Mesenchymal stem cell (in vitro differentiated cells and primary cell): ENCODE results near the gene SDK2.

Experiments
- DNase-seq: peaks from one replicate; pipeline ENCODE4 v3.0.0-alpha.2; 2013
- H2AFZ ChIP-seq: one replicate; pipeline ENCODE4 v1.6.1; 2013; ENCODE audit warnings: low read depth, mild to moderate bottlenecking, control low read depth, inconsistent platforms, low read length, moderate library complexity
- H2AK5ac ChIP-seq: 2 replicates; pipeline ENCODE4 v1.6.1; 2013; ENCODE audit warnings: low read length, moderate library complexity, mild to moderate bottlenecking, inconsistent platforms; ENCODE audit not compliant: severe bottlenecking
- H2BK120ac ChIP-seq: one replicate; pipeline ENCODE4 v1.6.1; 2013; ENCODE audit warnings: low read depth, mild to moderate bottlenecking, inconsistent platforms, low read length, moderate library complexity
- H2BK12ac ChIP-seq, 2 experiments: one replicate each; pipeline ENCODE4 v1.6.1; 2013; ENCODE audit warnings: inconsistent platforms in 2 of 2, low read length in 2 of 2, mild to moderate bottlenecking in 2 of 2, moderate library complexity in 2 of 2, control low read depth in 1 of 2
- H2BK15ac ChIP-seq: one replicate; pipeline ENCODE4 v1.6.1; 2013; ENCODE audit warnings: mild to moderate bottlenecking, low read depth, inconsistent platforms; ENCODE audit not compliant: poor library complexity, severe bottlenecking
- H2BK5ac ChIP-seq: 2 replicates; pipeline ENCODE4 v1.6.1; 2013; ENCODE audit warnings: low read depth, mild to moderate bottlenecking, low read length, control low read depth, inconsistent platforms; ENCODE audit not compliant: poor library complexity, severe bottlenecking
- H3K14ac ChIP-seq, 2 experiments: one replicate each; pipeline ENCODE4 v1.6.1; 2013; ENCODE audit warnings: inconsistent platforms in 2 of 2, low read length in 2 of 2, control low read depth in 1 of 2, mild to moderate bottlenecking in 1 of 2, moderate library complexity in 1 of 2
- H3K18ac ChIP-seq, 2 experiments: one replicate each; pipeline ENCODE4 v1.6.1; 2013; ENCODE audit warnings: inconsistent platforms in 2 of 2, low read length in 2 of 2, control low read depth in 1 of 2, low read depth in 1 of 2, mild to moderate bottlenecking in 1 of 2
- H3K23ac ChIP-seq, 2 experiments: one replicate each; pipeline ENCODE4 v1.6.1; 2013; ENCODE audit warnings: inconsistent platforms in 2 of 2, low read length in 2 of 2, mild to moderate bottlenecking in 2 of 2, moderate library complexity in 2 of 2, control low read depth in 1 of 2
- H3K27ac ChIP-seq: 2 replicates; pipeline ENCODE4 v1.5.1; 2013; ENCODE audit warnings: mild to moderate bottlenecking, moderate library complexity, low read length, control low read depth, inconsistent platforms; ENCODE audit not compliant: poor library complexity, severe bottlenecking
- H3K27me3 ChIP-seq, 2 experiments: 2 replicates each; pipeline versions ENCODE4 v1.6.1 to v1.7.0; 2013; ENCODE audit warnings: low read length in 2 of 2, mild to moderate bottlenecking in 2 of 2, moderate library complexity in 2 of 2, control low read depth in 1 of 2, inconsistent platforms in 1 of 2; ENCODE audit not compliant: control insufficient read depth in 1 of 2, insufficient read depth in 1 of 2
- H3K36me3 ChIP-seq, 2 experiments: 2 replicates each; pipeline versions ENCODE4 v1.6.1 to v1.7.0; 2013; ENCODE audit warnings: low read length in 2 of 2, control low read depth in 1 of 2, inconsistent platforms in 1 of 2, low read depth in 1 of 2, mild to moderate bottlenecking in 1 of 2; ENCODE audit not compliant: insufficient read depth in 2 of 2, control insufficient read depth in 1 of 2
- H3K4ac ChIP-seq, 2 experiments: one replicate each; pipeline ENCODE4 v1.6.1; 2013; ENCODE audit warnings: inconsistent platforms in 2 of 2, low read length in 2 of 2, mild to moderate bottlenecking in 2 of 2, moderate library complexity in 2 of 2, control low read depth in 1 of 2, low read depth in 1 of 2
- H3K4me1 ChIP-seq: 2 replicates; pipeline ENCODE4 v1.6.1; 2013; ENCODE audit warnings: low read depth, low read length, control low read depth; ENCODE audit not compliant: control insufficient read depth, insufficient read depth
- H3K4me2 ChIP-seq: 2 replicates; pipeline ENCODE4 v1.6.1; 2013; ENCODE audit warnings: low read length, mild to moderate bottlenecking, inconsistent platforms; ENCODE audit not compliant: poor library complexity, severe bottlenecking
- H3K4me3 ChIP-seq, 2 experiments: 2 replicates each; pipeline versions ENCODE4 v1.5.1 to v1.7.0; 2013; ENCODE audit warnings: low read length in 2 of 2, mild to moderate bottlenecking in 2 of 2, control low read depth in 1 of 2, low read depth in 1 of 2; ENCODE audit not compliant: insufficient read depth in 1 of 2
- H3K79me1 ChIP-seq: replicated peaks from 2 replicates; pipeline ENCODE4 v1.6.1; 2013; ENCODE audit warnings: mild to moderate bottlenecking, control low read depth, low read length, inconsistent platforms; ENCODE audit not compliant: poor library complexity, severe bottlenecking
- H3K9ac ChIP-seq: 2 replicates; pipeline ENCODE4 v1.7.0; 2013; ENCODE audit warnings: mild to moderate bottlenecking, low read length, moderate library complexity
- H3K9me3 ChIP-seq: 2 replicates; pipeline ENCODE4 v1.7.0; 2013; ENCODE audit warnings: mild to moderate bottlenecking, low read length; ENCODE audit not compliant: control insufficient read depth
- H4K8ac ChIP-seq: one replicate; pipeline ENCODE4 v1.6.1; 2013; ENCODE audit warnings: inconsistent platforms, mild to moderate bottlenecking, low read length, moderate library complexity
- H4K91ac ChIP-seq: one replicate; pipeline ENCODE4 v1.6.1; 2013; ENCODE audit warnings: mild to moderate bottlenecking, low read length, inconsistent platforms
- WGBS: methylation state at CpG from one replicate; pipeline ENCODE4 v1.1.7; 2013; ENCODE audit warnings: mixed read lengths; 5-methylcytosine and 5-hydroxymethylcytosine counted together

The SDK2 gene

GRCh38 chr17:73343739-73344454, 300.3 kb downstream of the SDK2 start:
- Histone ChIP-seq H3K14ac (peak overlapping the region in 1 of 2 experiments; percentile 38), H2BK12ac (peak overlapping the region; percentile 75 to 97), H3K79me1 (no peaks in the 10 kb centered on the region), H3K4me2 (no peak overlapping the region), H3K4me1 (peaks cover 39% of the 10 kb centered on the region), H3K27me3 (no peaks in the 10 kb centered on the region), H2BK120ac (peak overlapping the region; percentile 90), H2AFZ (peak overlapping the region; percentile 18), H2BK5ac (no peak overlapping the region), H4K8ac (peak overlapping the region; percentile 67), H3K9me3 (no peaks in the 10 kb centered on the region), H2AK5ac (peak overlapping the region; percentile 81), H4K91ac (peak overlapping the region; percentile 96), H3K4me3 (peak overlapping the region in 1 of 2 experiments; percentile 57), H2BK15ac (peak overlapping the region; percentile 75), H3K23ac (peak overlapping the region in 1 of 2 experiments; percentile 54), H3K18ac (peak overlapping the region; percentile 85 to 86), H3K36me3 (no peaks in the 10 kb centered on the region), H3K4ac (peak overlapping the region; percentile 66 to 85), H3K27ac (peak overlapping the region; percentile 94), H3K9ac (peak overlapping the region; percentile 78)
- DNase-seq, result no peak
- 23% methylated on average over 11 of the region's 11 CpGs for WGBS

- Histone ChIP-seq H3K4ac (peak overlapping the region; percentile 85 to 95), H3K9me3 (no peaks in the 10 kb centered on the region), H3K4me3 (peak overlapping the region in 1 of 2 experiments; percentile 57), H3K4me1 (peaks cover 43% of the 10 kb centered on the region), H2BK15ac (peak overlapping the region; percentile 15), H3K23ac (no peak overlapping the region), H2AFZ (peak overlapping the region; percentile 46), H3K27me3 (no peaks in the 10 kb centered on the region), H4K91ac (peak overlapping the region; percentile 96), H2BK12ac (peak overlapping the region; percentile 14 to 75), H3K79me1 (no peaks in the 10 kb centered on the region), H3K36me3 (no peaks in the 10 kb centered on the region), H2BK120ac (peak overlapping the region; percentile 90), H3K18ac (peak overlapping the region; percentile 85 to 86), H2BK5ac (peak overlapping the region; percentile 88), H4K8ac (peak overlapping the region; percentile 67), H2AK5ac (peak overlapping the region; percentile 81), H3K9ac (peak overlapping the region; percentile 78), H3K27ac (peak overlapping the region; percentile 94), H3K14ac (peak overlapping the region in 1 of 2 experiments; percentile 31), H3K4me2 (peak overlapping the region; percentile 39)
- DNase-seq, result peak; percentile 85
- 5% methylated on average over 17 of the region's 17 CpGs for WGBS
Observed at GRCh38 chr17:73343168-73343634, 301.0 kb downstream of the SDK2 start.

- peak overlapping the region; percentile 31 for H3K4me2 ChIP-seq
- WGBS, result 19% methylated on average over 4 of the region's 7 CpGs
Observed at GRCh38 chr17:73342541-73343167, 301.6 kb downstream of the SDK2 start.

GRCh38 chr17:73342050-73342522, 302.2 kb downstream of the SDK2 start:
- peak overlapping the region; percentile 55 for H3K9ac ChIP-seq
- H3K36me3 ChIP-seq, result no peaks in the 10 kb centered on the region
- no peak overlapping the region for H3K23ac ChIP-seq
- H3K79me1 ChIP-seq, result no peaks in the 10 kb centered on the region
- no peak overlapping the region for H2AFZ ChIP-seq
- H2BK15ac ChIP-seq, result peak overlapping the region; percentile 98
- peak overlapping the region; percentile 67 for H2BK5ac ChIP-seq
- no peak overlapping the region for H3K4me2 ChIP-seq
- peak overlapping the region; percentile 94 for H3K27ac ChIP-seq
- no peaks in the 10 kb centered on the region for H3K9me3 ChIP-seq
- peak overlapping the region; percentile 90 for H4K8ac ChIP-seq
- H3K14ac ChIP-seq, result no peak overlapping the region
- 41% methylated on average over 12 of the region's 12 CpGs for WGBS
- H2BK12ac ChIP-seq, result peak overlapping the region; percentile 93 to 99
- no peaks in the 10 kb centered on the region for H3K27me3 ChIP-seq
- peak; percentile 85 for DNase-seq
- H3K18ac ChIP-seq, result peak overlapping the region; percentile 87 to 93
- H3K4me3 ChIP-seq, result no peak overlapping the region
- H2BK120ac ChIP-seq, result peak overlapping the region; percentile 64
- peak overlapping the region; percentile 89 for H4K91ac ChIP-seq
- peak overlapping the region; percentile 51 for H2AK5ac ChIP-seq
- peak overlapping the region; percentile 39 to 85 for H3K4ac ChIP-seq
- H3K4me1 ChIP-seq, result peaks cover 40% of the 10 kb centered on the region

More at GRCh38 chr17:73342541-73343167, 301.6 kb downstream of the SDK2 start:
- Histone ChIP-seq H4K91ac (peak overlapping the region; percentile 96), H2BK120ac (peak overlapping the region; percentile 54), H3K14ac (no peak overlapping the region), H2AK5ac (peak overlapping the region; percentile 51), H3K27me3 (no peaks in the 10 kb centered on the region), H3K23ac (no peak overlapping the region), H3K4me3 (peak overlapping the region in 1 of 2 experiments; percentile 57), H3K18ac (peak overlapping the region; percentile 70 to 93), H3K36me3 (no peaks in the 10 kb centered on the region), H2BK12ac (peak overlapping the region; percentile 93 to 99), H3K9ac (peak overlapping the region; percentile 78), H3K4ac (peak overlapping the region; percentile 85 to 95), H3K79me1 (no peaks in the 10 kb centered on the region), H3K9me3 (no peaks in the 10 kb centered on the region), H3K27ac (peak overlapping the region; percentile 94), H3K4me1 (peaks cover 44% of the 10 kb centered on the region), H2AFZ (peak overlapping the region; percentile 46), H2BK5ac (peak overlapping the region; percentile 88), H4K8ac (peak overlapping the region; percentile 90), H2BK15ac (peak overlapping the region; percentile 98)
- peak; percentile 68 for DNase-seq
